Measurements from ENCODE around the gene MPV17. TPM values are rescaled to one million over a fixed set of nuclear protein-coding genes. Genes with fewer than 3 reads are reported as not detected.

The MPV17 gene
- total and polyA plus RNA-seq, 2 of the 13 experiments (the other 11 are each of a cell fraction or from before 2014, with no cell fraction given): 48.9 to 129 TPM

- TF ChIP-seq, protein P1, sequence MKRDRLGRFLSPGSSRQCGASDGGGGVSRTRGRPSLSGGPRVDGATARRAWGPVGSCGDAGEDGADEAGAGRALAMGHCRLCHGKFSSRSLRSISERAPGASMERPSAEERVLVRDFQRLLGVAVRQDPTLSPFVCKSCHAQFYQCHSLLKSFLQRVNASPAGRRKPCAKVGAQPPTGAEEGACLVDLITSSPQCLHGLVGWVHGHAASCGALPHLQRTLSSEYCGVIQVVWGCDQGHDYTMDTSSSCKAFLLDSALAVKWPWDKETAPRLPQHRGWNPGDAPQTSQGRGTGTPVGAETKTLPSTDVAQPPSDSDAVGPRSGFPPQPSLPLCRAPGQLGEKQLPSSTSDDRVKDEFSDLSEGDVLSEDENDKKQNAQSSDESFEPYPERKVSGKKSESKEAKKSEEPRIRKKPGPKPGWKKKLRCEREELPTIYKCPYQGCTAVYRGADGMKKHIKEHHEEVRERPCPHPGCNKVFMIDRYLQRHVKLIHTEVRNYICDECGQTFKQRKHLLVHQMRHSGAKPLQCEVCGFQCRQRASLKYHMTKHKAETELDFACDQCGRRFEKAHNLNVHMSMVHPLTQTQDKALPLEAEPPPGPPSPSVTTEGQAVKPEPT (CRISPR knock-in tag; IDR thresholded peaks at IDR 0.05; ENCODE audit: low read depth): peak; percentile 53
- TF ChIP-seq ZNF644 (CRISPR knock-in tag; IDR thresholded peaks at IDR 0.05; ENCODE audit: low read depth) (no peak), ZNF547 (CRISPR knock-in tag; IDR thresholded peaks at IDR 0.05) (peak; percentile 98), ZBTB42 (CRISPR knock-in tag; IDR thresholded peaks at IDR 0.05) (0 out of 2 replicates have a peak, but pooled peaks have one; percentile 15), ZFX (CRISPR knock-in tag; IDR thresholded peaks at IDR 0.05; ENCODE audit: low read depth) (peak; percentile 99), ZNF446 (CRISPR knock-in tag; IDR thresholded peaks at IDR 0.05) (peak; percentile 79; the same call in 1 of the 2 replicates), SALL1 (CRISPR knock-in tag; IDR thresholded peaks at IDR 0.05) (peak; percentile 92), ZEB1 (IDR thresholded peaks at IDR 0.05; ENCODE audit: insufficient replicate concordance, low read depth) (peak; percentile 66), AKAP8 (CRISPR knock-in tag; IDR thresholded peaks at IDR 0.05) (peak; percentile 93), GTF2F1 (IDR thresholded peaks at IDR 0.05; ENCODE audit: low read length) (no peak; the same call in 1 of the 2 replicates), ZNF607 (CRISPR knock-in tag; IDR thresholded peaks at IDR 0.05; ENCODE audit: borderline replicate concordance) (no peak; the same call in 1 of the 2 replicates), ZC3H4 (CRISPR knock-in tag; IDR thresholded peaks at IDR 0.05; ENCODE audit: borderline replicate concordance) (0 out of 2 replicates have a peak, but pooled peaks have one; percentile 44), ZNF253 (CRISPR knock-in tag; IDR thresholded peaks at IDR 0.05; ENCODE audit: borderline replicate concordance) (peak; percentile 82; the same call in 1 of the 2 replicates), ZNF567 (CRISPR knock-in tag; IDR thresholded peaks at IDR 0.05; ENCODE audit: borderline replicate concordance) (peak; percentile 99), ZBTB25 (CRISPR knock-in tag; IDR thresholded peaks at IDR 0.05) (peak; percentile 87; the same call in 1 of the 2 replicates), KLF11 (CRISPR knock-in tag; IDR thresholded peaks at IDR 0.05) (peak; percentile 86), NAIF1 (CRISPR knock-in tag; IDR thresholded peaks at IDR 0.05; ENCODE audit: borderline replicate concordance) (peak; percentile 98)
- TF ChIP-seq, protein P2, sequence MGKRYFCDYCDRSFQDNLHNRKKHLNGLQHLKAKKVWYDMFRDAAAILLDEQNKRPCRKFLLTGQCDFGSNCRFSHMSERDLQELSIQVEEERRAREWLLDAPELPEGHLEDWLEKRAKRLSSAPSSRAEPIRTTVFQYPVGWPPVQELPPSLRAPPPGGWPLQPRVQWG (CRISPR knock-in tag; IDR thresholded peaks at IDR 0.05; ENCODE audit: borderline replicate concordance, low read depth): no peak
- TF ChIP-seq, protein P3, sequence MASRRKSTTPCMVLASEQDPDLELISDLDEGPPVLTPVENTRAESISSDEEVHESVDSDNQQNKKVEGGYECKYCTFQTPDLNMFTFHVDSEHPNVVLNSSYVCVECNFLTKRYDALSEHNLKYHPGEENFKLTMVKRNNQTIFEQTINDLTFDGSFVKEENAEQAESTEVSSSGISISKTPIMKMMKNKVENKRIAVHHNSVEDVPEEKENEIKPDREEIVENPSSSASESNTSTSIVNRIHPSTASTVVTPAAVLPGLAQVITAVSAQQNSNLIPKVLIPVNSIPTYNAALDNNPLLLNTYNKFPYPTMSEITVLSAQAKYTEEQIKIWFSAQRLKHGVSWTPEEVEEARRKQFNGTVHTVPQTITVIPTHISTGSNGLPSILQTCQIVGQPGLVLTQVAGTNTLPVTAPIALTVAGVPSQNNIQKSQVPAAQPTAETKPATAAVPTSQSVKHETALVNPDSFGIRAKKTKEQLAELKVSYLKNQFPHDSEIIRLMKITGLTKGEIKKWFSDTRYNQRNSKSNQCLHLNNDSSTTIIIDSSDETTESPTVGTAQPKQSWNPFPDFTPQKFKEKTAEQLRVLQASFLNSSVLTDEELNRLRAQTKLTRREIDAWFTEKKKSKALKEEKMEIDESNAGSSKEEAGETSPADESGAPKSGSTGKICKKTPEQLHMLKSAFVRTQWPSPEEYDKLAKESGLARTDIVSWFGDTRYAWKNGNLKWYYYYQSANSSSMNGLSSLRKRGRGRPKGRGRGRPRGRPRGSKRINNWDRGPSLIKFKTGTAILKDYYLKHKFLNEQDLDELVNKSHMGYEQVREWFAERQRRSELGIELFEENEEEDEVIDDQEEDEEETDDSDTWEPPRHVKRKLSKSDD (CRISPR knock-in tag; IDR thresholded peaks at IDR 0.05; ENCODE audit: low read depth): 0 out of 2 replicates have a peak, but pooled peaks have one; percentile 69
Measured at GRCh38 chr2:27370026-27370815, 47.3 kb upstream of the MPV17 start, which contains the start of the genes EIF2B4 and SNX17 (continued).

Measured in HepG2 (cell line).